Measurements from ENCODE around the gene PCDHA7. TPM values are rescaled to one million over a fixed set of nuclear protein-coding genes. Genes with fewer than 3 reads are reported as not detected.
A peak's percentile ranks its signal among the peaks of the same experiment; 100 is the strongest.
"Not testable (repeated sequence)": the region's sequence is repeated elsewhere in the genome, so short reads cannot be mapped to it uniquely, and the experiment has no call there.

Gene PCDHA7, protein sequence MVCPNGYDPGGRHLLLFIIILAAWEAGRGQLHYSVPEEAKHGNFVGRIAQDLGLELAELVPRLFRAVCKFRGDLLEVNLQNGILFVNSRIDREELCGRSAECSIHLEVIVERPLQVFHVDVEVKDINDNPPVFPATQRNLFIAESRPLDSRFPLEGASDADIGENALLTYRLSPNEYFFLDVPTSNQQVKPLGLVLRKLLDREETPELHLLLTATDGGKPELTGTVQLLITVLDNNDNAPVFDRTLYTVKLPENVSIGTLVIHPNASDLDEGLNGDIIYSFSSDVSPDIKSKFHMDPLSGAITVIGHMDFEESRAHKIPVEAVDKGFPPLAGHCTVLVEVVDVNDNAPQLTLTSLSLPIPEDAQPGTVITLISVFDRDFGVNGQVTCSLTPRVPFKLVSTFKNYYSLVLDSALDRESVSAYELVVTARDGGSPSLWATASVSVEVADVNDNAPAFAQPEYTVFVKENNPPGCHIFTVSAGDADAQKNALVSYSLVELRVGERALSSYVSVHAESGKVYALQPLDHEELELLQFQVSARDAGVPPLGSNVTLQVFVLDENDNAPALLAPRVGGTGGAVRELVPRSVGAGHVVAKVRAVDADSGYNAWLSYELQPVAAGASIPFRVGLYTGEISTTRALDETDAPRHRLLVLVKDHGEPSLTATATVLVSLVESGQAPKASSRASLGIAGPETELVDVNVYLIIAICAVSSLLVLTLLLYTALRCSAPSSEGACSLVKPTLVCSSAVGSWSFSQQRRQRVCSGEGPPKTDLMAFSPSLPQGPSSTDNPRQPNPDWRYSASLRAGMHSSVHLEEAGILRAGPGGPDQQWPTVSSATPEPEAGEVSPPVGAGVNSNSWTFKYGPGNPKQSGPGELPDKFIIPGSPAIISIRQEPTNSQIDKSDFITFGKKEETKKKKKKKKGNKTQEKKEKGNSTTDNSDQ
- polyA plus RNA-seq (ENCODE audit: insufficient read length in 12 of 12), result under 1 TPM in 9 of 12 donors, not detected in 3; 0.05 to 0.28 (median 0.17) TPM
- long read RNA-seq, donor 1, full-length matches to known transcripts, result 3 of 3 reads
- long read RNA-seq, donor 1, partial matches to known transcripts, result 0 of 3 reads
- long read RNA-seq, donor 1, other reads (novel, unspliced or antisense), result 0 of 3 reads
- long read RNA-seq, donor 2, result 0 reads
- long read RNA-seq, donor 3, result 0 reads
- long read RNA-seq, donor 4, result 0 reads
- long read RNA-seq, donor 5, result 0 reads
- long read RNA-seq, donor 6, result 0 reads
- long read RNA-seq, donor 7, partial matches to known transcripts, result 0 of 1 reads
- long read RNA-seq, donor 7, other reads (novel, unspliced or antisense), result 0 of 1 reads
- long read RNA-seq, donor 8, partial matches to known transcripts, result 0 of 2 reads
- long read RNA-seq, donor 8, other reads (novel, unspliced or antisense), result 0 of 2 reads
- long read RNA-seq, donor 9, result 0 reads
- long read RNA-seq, donor 10, result 0 reads
- long read RNA-seq, donor 11, result 0 reads

DNA sequence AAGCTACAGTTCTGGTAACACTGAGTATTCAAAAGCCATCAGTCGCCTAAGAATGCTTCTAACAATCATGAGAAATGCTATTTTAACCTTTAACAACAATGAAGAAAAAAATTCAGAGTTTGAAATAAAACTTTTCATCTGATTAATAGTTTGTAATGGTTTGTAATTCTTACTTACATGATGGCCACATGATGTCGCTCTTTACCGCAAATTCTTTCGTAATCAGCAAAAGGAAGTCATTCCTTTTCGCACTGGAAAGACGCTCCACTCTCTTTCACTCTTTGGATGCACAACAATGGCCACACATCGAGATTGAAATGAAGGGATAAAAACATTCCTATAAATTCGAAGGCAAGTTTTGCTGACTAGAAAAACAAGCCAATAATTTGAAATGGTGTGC, at the start of gene PCDHA7:
TSS of gene PCDHA7 (plus strand) at position 277 of the 400 bp plus-strand sequence. CDS start at position 392, 115 bp downstream.
- DNase-seq, result no peak

DNA sequence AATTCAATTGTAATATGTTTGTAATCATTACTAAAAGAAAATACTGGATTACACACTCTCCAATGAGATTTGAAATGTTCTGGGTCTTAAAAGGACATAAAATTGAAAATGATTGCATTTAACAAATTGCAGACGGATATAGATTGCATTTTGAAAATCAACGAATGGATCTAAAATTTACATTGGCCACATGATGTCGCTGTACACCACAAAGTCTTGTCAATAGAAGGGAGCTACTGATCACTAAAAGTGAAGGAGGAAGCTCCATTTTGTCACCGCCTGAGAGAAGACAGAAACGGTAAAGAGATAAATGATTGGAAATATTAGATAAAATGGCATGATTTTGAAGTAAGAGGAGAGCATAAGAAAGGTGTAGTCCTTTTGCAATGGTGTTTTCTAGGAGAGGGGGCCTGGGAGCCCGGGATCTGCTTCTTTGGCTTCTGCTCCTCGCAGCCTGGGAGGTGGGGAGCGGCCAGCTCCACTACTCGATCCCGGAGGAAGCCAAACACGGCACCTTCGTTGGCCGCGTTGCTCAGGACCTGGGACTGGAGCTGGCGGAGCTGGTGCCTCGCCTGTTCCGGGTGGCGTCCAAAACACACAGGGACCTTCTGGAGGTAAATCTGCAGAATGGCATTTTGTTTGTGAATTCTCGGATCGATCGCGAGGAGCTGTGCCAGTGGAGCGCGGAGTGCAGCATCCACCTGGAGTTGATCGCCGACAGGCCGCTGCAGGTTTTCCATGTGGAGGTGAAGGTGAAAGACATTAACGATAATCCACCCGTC, 48.0 kb upstream of the PCDHA7 start, which contains the start of gene PCDHA1:
TSS of gene PCDHA1 (plus strand) at position 236 of the 782 bp plus-strand sequence.
- no peak for DNase-seq

DNA sequence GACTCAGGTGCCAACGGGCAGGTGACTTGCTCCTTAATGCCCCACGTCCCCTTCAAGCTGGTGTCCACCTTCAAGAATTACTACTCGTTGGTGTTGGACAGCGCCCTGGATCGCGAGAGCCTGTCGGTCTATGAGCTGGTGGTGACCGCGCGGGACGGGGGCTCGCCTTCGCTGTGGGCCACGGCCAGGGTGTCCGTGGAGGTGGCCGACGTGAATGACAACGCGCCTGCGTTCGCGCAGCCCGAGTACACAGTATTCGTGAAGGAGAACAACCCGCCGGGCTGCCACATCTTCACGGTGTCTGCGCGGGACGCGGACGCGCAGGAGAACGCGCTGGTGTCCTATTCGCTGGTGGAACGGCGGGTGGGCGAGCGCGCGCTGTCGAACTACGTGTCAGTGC, 46.6 kb upstream of the PCDHA7 start:
- DNase-seq, result not testable (repeated sequence)

DNA sequence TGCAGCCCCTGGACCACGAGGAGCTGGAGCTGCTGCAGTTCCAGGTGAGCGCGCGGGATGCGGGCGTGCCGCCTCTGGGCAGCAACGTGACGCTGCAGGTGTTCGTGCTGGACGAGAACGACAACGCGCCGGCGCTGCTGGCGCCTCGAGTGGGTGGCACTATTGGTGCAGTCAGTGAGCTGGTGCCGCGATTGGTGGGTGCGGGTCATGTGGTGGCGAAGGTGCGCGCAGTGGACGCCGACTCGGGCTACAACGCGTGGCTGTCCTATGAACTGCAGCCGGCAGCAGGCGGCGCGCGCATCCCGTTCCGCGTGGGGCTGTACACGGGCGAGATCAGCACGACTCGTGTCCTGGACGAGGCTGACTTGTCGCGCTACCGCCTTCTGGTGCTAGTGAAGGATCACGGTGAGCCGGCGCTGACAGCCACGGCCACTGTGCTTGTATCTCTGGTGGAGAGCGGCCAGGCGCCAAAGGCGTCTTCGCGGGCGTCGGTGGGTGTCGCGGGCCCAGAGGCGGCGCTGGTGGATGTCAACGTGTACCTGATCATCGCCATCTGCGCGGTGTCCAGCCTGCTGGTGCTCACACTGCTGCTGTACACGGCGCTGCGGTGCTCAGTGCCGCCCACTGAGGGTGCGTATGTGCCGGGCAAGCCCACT, 46.1 kb upstream of the PCDHA7 start:
- DNase-seq, result not testable (repeated sequence)

DNA sequence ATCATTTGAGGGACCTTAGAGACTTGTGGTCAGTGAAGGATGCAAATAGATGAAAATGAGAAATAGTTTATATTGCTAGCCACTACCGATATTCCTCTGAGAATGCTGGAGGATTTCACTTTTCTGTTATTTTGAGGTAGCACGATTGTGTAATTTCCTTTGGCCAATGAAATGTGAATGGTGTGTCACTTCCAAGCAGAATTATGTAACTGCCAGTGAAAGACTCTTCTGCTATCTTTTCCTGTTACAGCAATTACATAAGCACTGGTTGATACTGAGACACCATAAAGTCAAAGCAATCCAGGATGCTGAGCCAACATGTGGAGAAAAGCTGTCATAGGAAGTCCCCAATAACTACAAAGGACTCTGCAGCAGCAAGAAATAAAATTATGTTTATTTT, 43.0 kb upstream of the PCDHA7 start:
- DNase-seq, result no peak

DNA sequence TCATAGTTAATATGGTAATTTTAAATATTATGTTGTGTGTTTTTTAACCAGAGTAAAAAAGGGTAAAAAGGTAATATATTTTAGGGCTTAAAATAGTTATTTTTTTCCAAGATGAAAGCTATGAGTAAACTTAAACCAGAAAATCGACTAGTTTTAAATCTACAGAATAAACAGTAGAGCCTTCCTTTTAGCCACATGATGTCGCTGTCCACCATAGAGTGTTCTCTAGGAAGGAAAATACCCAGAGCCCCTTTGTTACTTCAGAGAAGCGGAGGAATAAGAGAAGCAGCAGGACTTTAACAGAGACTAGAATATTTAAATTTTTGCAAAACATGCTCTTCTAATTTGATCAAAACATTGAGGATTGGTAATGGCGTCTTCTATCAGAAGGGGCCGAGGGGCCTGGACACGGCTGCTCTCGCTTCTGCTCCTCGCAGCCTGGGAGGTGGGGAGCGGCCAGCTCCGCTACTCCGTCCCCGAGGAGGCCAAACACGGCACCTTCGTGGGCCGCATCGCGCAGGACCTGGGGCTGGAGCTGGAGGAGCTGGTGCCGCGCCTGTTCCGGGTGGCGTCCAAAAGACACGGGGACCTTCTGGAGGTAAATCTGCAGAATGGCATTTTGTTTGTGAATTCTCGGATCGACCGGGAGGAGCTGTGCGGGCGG, 39.3 kb upstream of the PCDHA7 start, which contains the start of gene PCDHA2:
TSS of gene PCDHA2 (plus strand) at position 258 of the 664 bp plus-strand sequence.
- DNase-seq, result no peak

DNA sequence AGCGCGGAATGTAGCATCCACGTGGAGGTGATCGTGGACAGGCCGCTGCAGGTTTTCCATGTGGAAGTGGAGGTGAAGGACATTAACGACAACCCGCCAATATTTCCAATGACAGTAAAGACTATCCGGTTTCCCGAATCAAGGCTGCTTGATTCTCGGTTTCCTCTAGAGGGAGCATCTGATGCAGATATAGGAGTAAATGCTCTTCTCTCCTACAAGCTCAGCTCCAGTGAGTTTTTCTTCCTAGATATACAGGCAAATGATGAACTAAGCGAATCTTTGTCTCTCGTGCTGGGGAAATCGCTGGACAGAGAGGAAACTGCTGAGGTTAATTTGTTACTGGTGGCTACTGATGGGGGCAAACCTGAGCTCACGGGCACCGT, 38.8 kb upstream of the PCDHA7 start:
- DNase-seq, result no peak

DNA sequence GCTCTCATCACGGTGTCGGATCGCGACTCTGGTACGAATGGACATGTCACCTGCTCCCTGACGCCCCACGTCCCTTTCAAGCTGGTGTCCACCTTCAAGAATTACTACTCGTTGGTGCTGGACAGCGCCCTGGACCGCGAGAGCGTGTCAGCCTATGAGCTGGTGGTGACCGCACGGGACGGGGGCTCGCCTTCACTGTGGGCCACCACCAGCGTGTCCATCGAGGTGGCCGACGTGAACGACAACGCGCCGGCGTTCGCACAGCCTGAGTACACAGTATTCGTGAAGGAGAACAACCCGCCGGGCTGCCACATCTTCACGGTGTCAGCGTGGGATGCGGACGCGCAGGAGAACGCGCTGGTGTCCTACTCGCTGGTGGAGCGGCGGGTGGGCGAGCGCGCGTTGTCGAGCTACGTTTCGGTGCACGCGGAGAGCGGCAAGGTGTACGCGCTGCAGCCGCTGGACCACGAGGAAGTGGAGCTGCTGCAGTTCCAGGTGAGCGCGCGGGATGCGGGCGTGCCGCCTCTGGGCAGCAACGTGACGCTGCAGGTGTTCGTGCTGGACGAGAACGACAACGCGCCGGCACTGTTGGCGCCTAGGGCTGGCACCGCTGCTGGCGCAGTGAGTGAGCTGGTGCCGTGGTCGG, 37.9 kb upstream of the PCDHA7 start:
- not testable (repeated sequence) for DNase-seq

DNA sequence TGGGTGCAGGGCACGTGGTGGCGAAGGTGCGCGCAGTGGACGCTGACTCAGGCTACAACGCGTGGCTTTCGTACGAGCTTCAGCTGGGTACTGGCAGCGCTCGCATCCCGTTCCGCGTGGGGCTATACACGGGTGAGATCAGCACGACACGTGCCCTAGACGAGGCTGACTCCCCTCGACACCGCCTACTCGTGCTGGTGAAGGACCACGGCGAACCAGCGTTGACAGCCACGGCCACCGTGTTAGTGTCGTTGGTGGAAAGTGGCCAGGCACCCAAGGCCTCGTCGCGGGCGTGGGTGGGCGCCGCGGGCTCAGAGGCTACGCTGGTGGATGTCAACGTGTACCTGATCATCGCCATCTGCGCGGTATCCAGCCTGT, 37.4 kb upstream of the PCDHA7 start:
- DNase-seq, result no peak

DNA sequence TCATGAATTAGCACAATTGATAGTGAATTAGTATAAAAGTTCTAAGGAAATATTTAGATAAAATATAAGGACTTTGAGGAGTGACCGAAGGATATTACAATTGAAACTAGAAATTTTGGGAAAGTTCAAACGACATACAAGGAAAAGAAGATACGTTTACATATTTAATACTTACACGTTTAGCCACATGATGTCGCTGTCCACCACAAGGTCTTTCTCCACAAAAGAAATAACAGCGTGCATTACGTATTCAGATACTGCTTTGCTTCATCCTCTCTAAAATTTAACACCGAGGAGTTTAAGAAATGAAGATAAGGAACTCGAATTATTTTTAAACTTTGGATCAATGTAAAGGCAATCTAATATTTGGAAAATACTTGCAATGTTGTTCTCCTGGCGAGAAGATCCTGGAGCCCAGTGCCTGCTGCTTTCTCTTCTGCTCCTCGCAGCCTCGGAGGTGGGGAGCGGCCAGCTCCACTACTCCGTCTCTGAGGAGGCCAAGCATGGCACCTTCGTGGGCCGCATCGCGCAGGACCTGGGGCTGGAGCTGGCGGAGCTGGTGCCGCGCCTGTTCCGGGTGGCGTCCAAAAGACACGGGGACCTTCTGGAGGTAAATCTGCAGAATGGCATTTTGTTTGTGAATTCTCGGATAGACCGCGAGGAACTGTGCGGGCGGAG, 33.1 kb upstream of the PCDHA7 start, which contains the start of gene PCDHA3:
TSS of gene PCDHA3 (plus strand) at position 242 of the 678 bp plus-strand sequence.
- DNase-seq, result peak; percentile 5

DNA sequence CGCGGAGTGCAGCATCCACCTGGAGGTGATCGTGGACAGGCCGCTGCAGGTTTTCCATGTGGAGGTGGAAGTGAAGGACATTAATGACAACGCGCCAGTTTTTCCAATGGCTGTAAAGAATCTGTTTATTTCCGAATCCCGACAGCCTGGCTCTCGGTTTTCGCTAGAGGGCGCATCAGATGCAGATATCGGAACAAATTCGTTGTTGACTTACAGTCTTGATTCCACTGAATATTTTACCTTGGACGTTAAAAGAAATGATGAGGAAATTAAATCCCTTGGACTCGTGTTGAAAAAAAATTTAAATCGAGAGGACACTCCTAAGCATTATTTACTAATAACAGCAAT, 32.6 kb upstream of the PCDHA7 start:
- DNase-seq, result no peak

DNA sequence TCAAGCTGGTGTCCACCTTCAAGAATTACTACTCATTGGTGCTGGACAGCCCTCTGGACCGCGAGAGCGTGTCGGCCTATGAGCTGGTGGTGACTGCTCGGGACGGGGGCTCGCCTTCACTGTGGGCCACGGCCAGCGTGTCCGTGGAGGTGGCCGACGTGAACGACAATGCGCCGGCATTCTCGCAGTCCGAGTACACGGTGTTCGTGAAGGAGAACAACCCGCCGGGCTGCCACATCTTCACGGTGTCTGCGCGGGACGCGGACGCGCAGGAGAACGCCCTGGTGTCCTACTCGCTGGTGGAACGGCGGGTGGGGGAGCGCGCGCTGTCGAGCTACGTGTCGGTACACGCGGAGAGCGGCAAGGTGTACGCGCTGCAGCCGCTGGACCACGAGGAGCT, 31.7 kb upstream of the PCDHA7 start:
- not testable (repeated sequence) for DNase-seq

DNA sequence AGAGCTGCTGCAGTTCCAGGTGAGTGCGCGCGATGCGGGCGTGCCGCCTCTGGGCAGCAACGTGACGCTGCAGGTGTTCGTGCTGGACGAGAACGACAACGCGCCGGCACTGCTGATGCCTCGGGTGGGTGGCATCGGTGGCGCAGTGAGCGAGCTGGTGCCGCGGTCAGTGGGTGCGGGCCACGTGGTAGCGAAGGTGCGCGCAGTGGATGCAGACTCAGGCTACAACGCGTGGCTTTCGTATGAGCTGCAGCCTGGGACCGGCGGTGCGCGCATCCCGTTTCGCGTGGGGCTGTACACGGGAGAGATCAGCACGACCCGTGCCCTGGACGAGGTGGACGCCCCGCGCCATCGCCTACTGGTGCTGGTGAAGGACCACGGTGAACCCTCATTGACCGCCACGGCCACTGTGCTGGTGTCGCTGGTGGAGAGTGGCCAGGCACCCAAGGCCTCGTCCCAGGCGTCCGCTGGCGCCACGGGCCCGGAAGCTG, 31.2 kb upstream of the PCDHA7 start:
- DNase-seq, result no peak

DNA sequence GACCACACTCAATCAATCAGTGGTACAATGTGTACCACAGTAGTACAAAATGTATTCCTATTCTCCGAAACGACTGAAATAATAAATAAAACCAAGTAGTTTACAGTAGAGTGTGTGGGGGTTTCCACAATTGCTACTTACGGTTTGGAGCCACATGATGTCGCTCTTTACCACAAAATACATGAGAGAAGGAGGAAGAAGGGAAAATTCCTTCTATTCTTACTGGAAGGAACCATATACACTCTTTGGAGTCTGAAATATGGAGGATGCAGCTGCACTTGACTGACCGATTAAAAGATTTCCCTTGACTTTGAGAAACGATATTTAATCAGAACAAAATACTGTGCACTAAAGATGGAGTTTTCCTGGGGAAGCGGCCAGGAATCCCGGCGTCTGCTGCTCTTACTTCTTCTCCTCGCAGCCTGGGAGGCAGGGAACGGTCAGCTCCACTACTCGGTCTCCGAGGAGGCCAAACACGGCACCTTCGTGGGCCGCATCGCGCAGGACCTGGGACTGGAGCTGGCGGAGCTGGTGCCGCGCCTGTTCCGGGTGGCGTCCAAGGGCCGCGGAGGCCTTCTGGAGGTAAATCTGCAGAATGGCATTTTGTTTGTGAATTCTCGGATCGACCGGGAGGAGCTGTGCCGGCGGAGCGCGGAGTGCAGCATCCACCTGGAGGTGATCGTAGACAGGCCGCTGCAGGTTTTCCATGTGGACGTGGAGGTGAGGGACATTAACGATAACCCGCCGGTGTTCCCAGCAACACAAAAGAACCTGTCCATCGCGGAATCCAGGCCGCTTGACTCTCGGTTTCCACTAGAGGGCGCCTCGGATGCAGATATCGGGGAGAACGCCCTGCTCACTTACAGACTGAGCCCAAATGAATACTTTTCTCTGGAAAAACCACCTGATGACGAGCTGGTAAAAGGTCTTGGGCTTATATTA, 27.0 kb upstream of the PCDHA7 start, which contains the start of gene PCDHA4:
TSS of gene PCDHA4 (plus strand) at position 235 of the 942 bp plus-strand sequence.
- no peak for DNase-seq

DNA sequence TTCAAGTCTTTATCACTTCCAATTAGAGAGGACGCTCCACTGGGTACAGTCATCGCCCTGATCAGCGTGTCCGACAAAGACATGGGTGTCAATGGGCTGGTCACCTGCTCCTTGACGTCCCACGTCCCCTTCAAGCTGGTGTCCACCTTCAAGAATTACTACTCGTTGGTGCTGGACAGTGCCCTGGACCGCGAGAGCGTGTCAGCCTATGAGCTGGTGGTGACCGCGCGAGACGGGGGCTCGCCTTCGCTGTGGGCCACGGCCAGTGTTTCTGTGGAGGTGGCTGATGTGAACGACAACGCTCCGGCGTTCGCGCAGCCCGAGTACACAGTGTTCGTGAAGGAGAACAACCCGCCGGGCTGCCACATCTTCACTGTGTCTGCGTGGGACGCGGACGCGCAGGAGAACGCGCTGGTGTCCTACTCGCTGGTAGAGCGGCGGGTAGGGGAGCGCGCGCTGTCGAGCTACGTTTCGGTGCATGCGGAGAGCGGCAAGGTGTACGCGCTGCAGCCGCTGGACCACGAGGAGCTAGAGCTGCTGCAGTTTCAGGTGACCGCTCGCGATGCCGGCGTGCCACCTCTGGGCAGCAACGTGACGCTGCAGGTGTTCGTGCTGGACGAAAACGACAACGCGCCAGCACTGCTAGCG, 25.7 kb upstream of the PCDHA7 start:
- not testable (repeated sequence) for DNase-seq

DNA sequence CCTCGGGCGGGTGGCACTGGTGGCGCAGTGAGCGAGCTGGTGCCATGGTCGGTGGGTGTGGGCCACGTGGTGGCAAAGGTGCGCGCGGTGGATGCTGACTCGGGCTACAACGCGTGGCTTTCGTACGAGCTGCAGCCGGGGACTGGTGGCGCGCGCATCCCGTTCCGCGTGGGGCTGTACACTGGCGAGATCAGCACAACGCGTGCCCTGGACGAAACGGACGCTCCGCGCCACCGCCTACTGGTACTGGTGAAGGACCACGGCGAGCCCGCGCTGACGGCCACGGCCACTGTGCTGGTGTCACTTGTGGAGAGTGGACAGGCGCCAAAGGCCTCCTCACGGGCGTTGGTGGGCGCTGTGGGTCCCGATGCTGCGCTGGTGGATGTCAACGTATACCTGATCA, 25.2 kb upstream of the PCDHA7 start:
- DNase-seq, result no peak
